IMR-90 (cell line): ENCODE results near the gene TP73. TPM values are rescaled to one million over a fixed set of nuclear protein-coding genes. Genes with fewer than 3 reads are reported as not detected.

Experiments
- ATAC-seq: fragments of 200-7000 bp; cut with Tn5 transposase; 2 replicates; pipeline ENCODE4 v1.9.1; 2020; ENCODE audit warnings: low read depth, mild to moderate bottlenecking, moderate library complexity
- BruUV-seq: library from RNA; stranded (reverse); fragments of 400-500 nt; replicated peaks from 2 replicates; lab custom pipeline; 2021; lab: Mats Ljungman, UMichigan
- CTCF ChIA-PET: fragments of 300-600 bp; formaldehyde crosslinking; extraction: SDS; loops from one replicate; lab custom pipeline; 2021; ENCODE audit warnings: antibody characterized with exemption; lab: Yijun Ruan, JAX
- POLR2A ChIA-PET: fragments of 300-600 bp; sonication (Branson Sonifier 250); formaldehyde crosslinking; loops from one replicate; lab custom pipeline; 2022; ENCODE audit warnings: antibody characterized with exemption; ENCODE audit not compliant: unreplicated experiment; lab: Charles Lee
- DNase-seq: peaks from one replicate; pipeline ENCODE4 v3.0.0; 2013
- H2AFZ ChIP-seq: replicated peaks from 2 replicates; pipeline ENCODE3; 2013; ENCODE audit warnings: low read length, mild to moderate bottlenecking; ENCODE audit not compliant: poor library complexity
- H2AK5ac ChIP-seq: 2 replicates; pipeline ENCODE4 v1.6.1; 2013; ENCODE audit warnings: low read depth, low read length, inconsistent platforms
- H2AK9ac ChIP-seq: replicated peaks from 2 replicates; pipeline ENCODE3; 2013; ENCODE audit warnings: mild to moderate bottlenecking, low read depth, low read length, moderate library complexity; ENCODE audit not compliant: poor library complexity
- H2BK120ac ChIP-seq: 2 replicates; pipeline ENCODE4 v1.6.1; 2013; ENCODE audit warnings: low read depth, low read length, inconsistent platforms
- H2BK15ac ChIP-seq: 3 replicates; pipeline ENCODE4 v1.6.1; 2013; ENCODE audit warnings: low read depth, low read length, inconsistent platforms
- H2BK20ac ChIP-seq: 2 replicates; pipeline ENCODE4 v1.6.1; 2013; ENCODE audit warnings: low read depth, mild to moderate bottlenecking, inconsistent platforms, low read length, moderate library complexity
- H2BK5ac ChIP-seq: 2 replicates; pipeline ENCODE4 v1.6.1; 2013; ENCODE audit warnings: mild to moderate bottlenecking, low read depth, low read length, inconsistent platforms; ENCODE audit not compliant: poor library complexity, severe bottlenecking
- H3K14ac ChIP-seq: replicated peaks from 2 replicates; pipeline ENCODE4 v1.6.1; 2013; ENCODE audit warnings: low read depth, low read length, inconsistent platforms
- H3K18ac ChIP-seq: 2 replicates; pipeline ENCODE4 v1.6.1; 2013; ENCODE audit warnings: low read depth, low read length, control low read depth
- H3K23ac ChIP-seq: 2 replicates; pipeline ENCODE4 v1.6.1; 2013; ENCODE audit warnings: low read depth, low read length, inconsistent platforms
- H3K27ac ChIP-seq: 2 replicates; pipeline ENCODE4 v1.5.1; 2013; ENCODE audit warnings: mild to moderate bottlenecking, control low read depth, low read length; ENCODE audit not compliant: insufficient read depth
- H3K27me3 ChIP-seq: 2 replicates; pipeline ENCODE4 v1.6.1; 2013; ENCODE audit warnings: low read length; ENCODE audit not compliant: control insufficient read depth, insufficient read depth
- H3K36me3 ChIP-seq: 2 replicates; pipeline ENCODE4 v1.6.1; 2013; ENCODE audit warnings: low read length, mixed read lengths; ENCODE audit not compliant: control insufficient read depth, insufficient read depth
- H3K4ac ChIP-seq: 2 replicates; pipeline ENCODE4 v1.6.1; 2013; ENCODE audit warnings: low read depth, low read length, inconsistent platforms
- H3K4me1 ChIP-seq: 2 replicates; pipeline ENCODE4 v1.6.1; 2013; ENCODE audit warnings: low read length, mixed read lengths; ENCODE audit not compliant: control insufficient read depth, insufficient read depth
- H3K4me2 ChIP-seq: 2 replicates; pipeline ENCODE4 v1.6.1; 2013; ENCODE audit warnings: low read depth, mild to moderate bottlenecking, control low read depth, low read length, moderate library complexity
- H3K4me3 ChIP-seq: 2 replicates; pipeline ENCODE4 v1.5.1; 2013; ENCODE audit warnings: low read depth, mild to moderate bottlenecking, control low read depth, low read length, moderate library complexity; ENCODE audit not compliant: insufficient read depth
- H3K56ac ChIP-seq: 2 replicates; pipeline ENCODE4 v1.6.1; 2013; ENCODE audit warnings: low read length, inconsistent platforms; ENCODE audit not compliant: insufficient read depth; ENCODE audit errors: extremely low read depth
- H3K79me1 ChIP-seq, 2 experiments: 2 replicates each; pipeline ENCODE4 v1.6.1; 2013; ENCODE audit warnings: low read length in 2 of 2, inconsistent platforms in 1 of 2, low read depth in 1 of 2
- H3K9ac ChIP-seq: 2 replicates; pipeline ENCODE4 v1.6.1; 2013; ENCODE audit warnings: low read depth, low read length, control low read depth
- H3K9me1 ChIP-seq: 2 replicates; pipeline ENCODE4 v1.6.1; 2013; ENCODE audit warnings: low read length, inconsistent platforms; ENCODE audit not compliant: insufficient read depth
- H3K9me3 ChIP-seq: 2 replicates; pipeline ENCODE4 v1.6.1; 2013; ENCODE audit warnings: low read length; ENCODE audit not compliant: control insufficient read depth, insufficient read depth
- H4K20me1 ChIP-seq: 2 replicates; pipeline ENCODE4 v1.6.1; 2013; ENCODE audit warnings: low read length, inconsistent platforms; ENCODE audit not compliant: insufficient read depth
- H4K5ac ChIP-seq: 2 replicates; pipeline ENCODE4 v1.6.1; 2013; ENCODE audit warnings: mild to moderate bottlenecking, low read depth, low read length, control low read depth
- H4K8ac ChIP-seq, 2 experiments: 2 replicates each; pipeline ENCODE4 v1.6.1; 2013; ENCODE audit warnings: low read depth in 2 of 2, low read length in 2 of 2, control low read depth in 1 of 2, inconsistent platforms in 1 of 2
- H4K91ac ChIP-seq: 2 replicates; pipeline ENCODE4 v1.6.1; 2013; ENCODE audit warnings: low read depth, low read length, inconsistent platforms; ENCODE audit not compliant: insufficient read depth
- FOS ChIP-seq: fragments of 150-350 bp; IDR thresholded peaks from 2 replicates; pipeline ENCODE4 v1.6.1; 2016; ENCODE audit warnings: low read depth, low read length
- MAFK ChIP-seq: IDR thresholded peaks from 2 replicates; pipeline ENCODE4 v1.6.1; 2012; ENCODE audit warnings: low read depth, low read length, improper control_type of control experiment
- RAD21 ChIP-seq: IDR thresholded peaks from 2 replicates; pipeline ENCODE4 v1.6.1; 2012; ENCODE audit warnings: low read length, improper control_type of control experiment
- RCOR1 ChIP-seq: IDR thresholded peaks from 2 replicates; pipeline ENCODE4 v1.6.1; 2012; ENCODE audit warnings: mild to moderate bottlenecking, low read length, improper control_type of control experiment; ENCODE audit not compliant: insufficient replicate concordance
- USF2 ChIP-seq: fragments of 150-350 bp; IDR thresholded peaks from 2 replicates; pipeline ENCODE4 v1.6.1; 2017; ENCODE audit warnings: mild to moderate bottlenecking, antibody characterized with exemption, low read length, low read depth
- WGBS, 2 experiments: methylation state at CpG; one replicate each; pipeline versions ENCODE4 v1.1.5 to v1.1.7; 2013; ENCODE audit warnings: missing lambda C conversion rate in 2 of 2; ENCODE audit not compliant: insufficient read length in 1 of 2; ENCODE audit errors: extremely low coverage in 2 of 2; 5-methylcytosine and 5-hydroxymethylcytosine counted together
- dilution Hi-C: fragments of 300-500 bp; cut with HindIII; formaldehyde crosslinking; loops from one replicate; pipeline ENCODE4 v1.14.3; 2018; ENCODE audit warnings: low sequenced_read_pairs; ENCODE audit not compliant: unreplicated experiment
- in situ Hi-C: fragments of 300-500 bp; cut with MboI; formaldehyde crosslinking; loops from 3 replicates; pipeline ENCODE4 v1.14.3; 2019; ENCODE audit warnings: low sequenced_read_pairs, inconsistent platforms, mixed read lengths
- intact Hi-C: fragments of 100-400 bp; cut with micrococcal nuclease; formaldehyde crosslinking; loops from 2 replicates; pipeline ENCODE4 v1.10.0; 2022
- polyA plus RNA-seq, 3 experiments: library from polyadenylated mRNA; depleted of rRNA; stranded (reverse); fragments of >200 nt; gene quantifications; 2 replicates each; pipeline ENCODE4 v1.2.3, GENCODE V29; 2012; ENCODE audit warnings: low replicate concordance in 1 of 3
- total RNA-seq: library from RNA; depleted of rRNA; stranded (reverse); fragments of >200 nt; gene quantifications from 2 replicates; pipeline ENCODE4 v1.2.3, GENCODE V29; 2012
- TF ChIP-seq, protein P1 (sequence below): fragments of 150-350 bp; IDR thresholded peaks from 2 replicates; pipeline ENCODE4 v1.6.1; 2016; ENCODE audit warnings: low read depth, mild to moderate bottlenecking, low read length, moderate library complexity, borderline replicate concordance

Gene TP73
- total and polyA plus RNA-seq, 2 of the 4 experiments (the other 2 are of a cell fraction) = not detected

GRCh38 chr1:3730543-3731247 lies 78.4 kb downstream of the TP73 start:
- CTCF ChIA-PET = no interaction called here
- dilution Hi-C loops (no loop called here), in situ Hi-C loops (no loop called here), intact Hi-C loops (no loop called here)
- H3K4me2 ChIP-seq = no peak overlapping the region
- no peaks in the 10 kb centered on the region for H3K9me1 ChIP-seq
- H4K91ac ChIP-seq = no peak overlapping the region
- H2BK20ac ChIP-seq = no peak overlapping the region
- POLR2A ChIA-PET = no interaction called here
- H3K14ac ChIP-seq = no peak overlapping the region
- H2AFZ ChIP-seq = no peak overlapping the region
- no peak overlapping the region for H2BK5ac ChIP-seq
- no peaks in the 10 kb centered on the region for H3K79me1 ChIP-seq
- H4K8ac ChIP-seq = no peak overlapping the region
- no peak overlapping the region for H2BK15ac ChIP-seq
- 78% methylated on average over 14 of the region's 25 CpGs; no CpG with 5 or more reads in 1 of the 2 experiments for WGBS, 2 experiments
- no peaks in the 10 kb centered on the region for H4K20me1 ChIP-seq
- no peaks in the 10 kb centered on the region for H3K4me1 ChIP-seq
- no peak overlapping the region for H2BK120ac ChIP-seq
- H3K56ac ChIP-seq = no peak overlapping the region
- ATAC-seq (no peak), DNase-seq (no peak)
- no peak overlapping the region for H3K4ac ChIP-seq
- H3K27ac ChIP-seq = no peak overlapping the region
- no peak overlapping the region for H3K23ac ChIP-seq
- no TSS peak for BruUV-seq
- H4K5ac ChIP-seq = no peak overlapping the region
- H3K27me3 ChIP-seq = no peaks in the 10 kb centered on the region; the same call in 1 of the 2 replicates
- H3K9ac ChIP-seq = no peak overlapping the region
- H2AK5ac ChIP-seq = no peak overlapping the region
- no peak overlapping the region for H3K18ac ChIP-seq
- no peak for TF ChIP-seq MAFK
- TF ChIP-seq FOS = no peak
- no peak for TF ChIP-seq RAD21
- TF ChIP-seq USF2 = no peak
- no peak for TF ChIP-seq RCOR1
- TF ChIP-seq, protein P1, sequence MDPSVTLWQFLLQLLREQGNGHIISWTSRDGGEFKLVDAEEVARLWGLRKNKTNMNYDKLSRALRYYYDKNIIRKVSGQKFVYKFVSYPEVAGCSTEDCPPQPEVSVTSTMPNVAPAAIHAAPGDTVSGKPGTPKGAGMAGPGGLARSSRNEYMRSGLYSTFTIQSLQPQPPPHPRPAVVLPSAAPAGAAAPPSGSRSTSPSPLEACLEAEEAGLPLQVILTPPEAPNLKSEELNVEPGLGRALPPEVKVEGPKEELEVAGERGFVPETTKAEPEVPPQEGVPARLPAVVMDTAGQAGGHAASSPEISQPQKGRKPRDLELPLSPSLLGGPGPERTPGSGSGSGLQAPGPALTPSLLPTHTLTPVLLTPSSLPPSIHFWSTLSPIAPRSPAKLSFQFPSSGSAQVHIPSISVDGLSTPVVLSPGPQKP = no peak
- H3K4me3 ChIP-seq = no peak overlapping the region
- no peaks in the 10 kb centered on the region for H3K36me3 ChIP-seq
- H3K9me3 ChIP-seq = no peaks in the 10 kb centered on the region
- H2AK9ac ChIP-seq = no peak overlapping the region
